IMR-90 (cell line): ENCODE data around the gene GRIN2A. TPM values are rescaled to one million over a fixed set of nuclear protein-coding genes. Genes with fewer than 3 reads are reported as not detected.

ENCODE experiments used
- ATAC-seq: fragments of 200-7000 bp; cut with Tn5 transposase; 2 replicates; pipeline ENCODE4 v1.9.1; 2020; ENCODE audit warnings: low read depth, mild to moderate bottlenecking, moderate library complexity
- BruUV-seq: library from RNA; stranded (reverse); fragments of 400-500 nt; replicated peaks from 2 replicates; lab custom pipeline; 2021; lab: Mats Ljungman, UMichigan
- CTCF ChIA-PET: fragments of 300-600 bp; formaldehyde crosslinking; extraction: SDS; loops from one replicate; lab custom pipeline; 2021; ENCODE audit warnings: antibody characterized with exemption; lab: Yijun Ruan, JAX
- POLR2A ChIA-PET: fragments of 300-600 bp; sonication (Branson Sonifier 250); formaldehyde crosslinking; loops from one replicate; lab custom pipeline; 2022; ENCODE audit warnings: antibody characterized with exemption; ENCODE audit not compliant: unreplicated experiment; lab: Charles Lee
- DNase-seq: peaks from one replicate; pipeline ENCODE4 v3.0.0; 2013
- H2AFZ ChIP-seq: replicated peaks from 2 replicates; pipeline ENCODE3; 2013; ENCODE audit warnings: low read length, mild to moderate bottlenecking; ENCODE audit not compliant: poor library complexity
- H2AK5ac ChIP-seq: 2 replicates; pipeline ENCODE4 v1.6.1; 2013; ENCODE audit warnings: low read depth, low read length, inconsistent platforms
- H2AK9ac ChIP-seq: replicated peaks from 2 replicates; pipeline ENCODE3; 2013; ENCODE audit warnings: mild to moderate bottlenecking, low read depth, low read length, moderate library complexity; ENCODE audit not compliant: poor library complexity
- H2BK120ac ChIP-seq: 2 replicates; pipeline ENCODE4 v1.6.1; 2013; ENCODE audit warnings: low read depth, low read length, inconsistent platforms
- H2BK15ac ChIP-seq: 3 replicates; pipeline ENCODE4 v1.6.1; 2013; ENCODE audit warnings: low read depth, low read length, inconsistent platforms
- H2BK20ac ChIP-seq: 2 replicates; pipeline ENCODE4 v1.6.1; 2013; ENCODE audit warnings: low read depth, mild to moderate bottlenecking, inconsistent platforms, low read length, moderate library complexity
- H2BK5ac ChIP-seq: 2 replicates; pipeline ENCODE4 v1.6.1; 2013; ENCODE audit warnings: mild to moderate bottlenecking, low read depth, low read length, inconsistent platforms; ENCODE audit not compliant: poor library complexity, severe bottlenecking
- H3K14ac ChIP-seq: replicated peaks from 2 replicates; pipeline ENCODE4 v1.6.1; 2013; ENCODE audit warnings: low read depth, low read length, inconsistent platforms
- H3K18ac ChIP-seq: 2 replicates; pipeline ENCODE4 v1.6.1; 2013; ENCODE audit warnings: low read depth, low read length, control low read depth
- H3K23ac ChIP-seq: 2 replicates; pipeline ENCODE4 v1.6.1; 2013; ENCODE audit warnings: low read depth, low read length, inconsistent platforms
- H3K27ac ChIP-seq: 2 replicates; pipeline ENCODE4 v1.5.1; 2013; ENCODE audit warnings: mild to moderate bottlenecking, control low read depth, low read length; ENCODE audit not compliant: insufficient read depth
- H3K27me3 ChIP-seq: 2 replicates; pipeline ENCODE4 v1.6.1; 2013; ENCODE audit warnings: low read length; ENCODE audit not compliant: control insufficient read depth, insufficient read depth
- H3K36me3 ChIP-seq: 2 replicates; pipeline ENCODE4 v1.6.1; 2013; ENCODE audit warnings: low read length, mixed read lengths; ENCODE audit not compliant: control insufficient read depth, insufficient read depth
- H3K4ac ChIP-seq: 2 replicates; pipeline ENCODE4 v1.6.1; 2013; ENCODE audit warnings: low read depth, low read length, inconsistent platforms
- H3K4me1 ChIP-seq: 2 replicates; pipeline ENCODE4 v1.6.1; 2013; ENCODE audit warnings: low read length, mixed read lengths; ENCODE audit not compliant: control insufficient read depth, insufficient read depth
- H3K4me2 ChIP-seq: 2 replicates; pipeline ENCODE4 v1.6.1; 2013; ENCODE audit warnings: low read depth, mild to moderate bottlenecking, control low read depth, low read length, moderate library complexity
- H3K4me3 ChIP-seq: 2 replicates; pipeline ENCODE4 v1.5.1; 2013; ENCODE audit warnings: low read depth, mild to moderate bottlenecking, control low read depth, low read length, moderate library complexity; ENCODE audit not compliant: insufficient read depth
- H3K56ac ChIP-seq: 2 replicates; pipeline ENCODE4 v1.6.1; 2013; ENCODE audit warnings: low read length, inconsistent platforms; ENCODE audit not compliant: insufficient read depth; ENCODE audit errors: extremely low read depth
- H3K79me1 ChIP-seq, 2 experiments: 2 replicates each; pipeline ENCODE4 v1.6.1; 2013; ENCODE audit warnings: low read length in 2 of 2, inconsistent platforms in 1 of 2, low read depth in 1 of 2
- H3K9ac ChIP-seq: 2 replicates; pipeline ENCODE4 v1.6.1; 2013; ENCODE audit warnings: low read depth, low read length, control low read depth
- H3K9me1 ChIP-seq: 2 replicates; pipeline ENCODE4 v1.6.1; 2013; ENCODE audit warnings: low read length, inconsistent platforms; ENCODE audit not compliant: insufficient read depth
- H3K9me3 ChIP-seq: 2 replicates; pipeline ENCODE4 v1.6.1; 2013; ENCODE audit warnings: low read length; ENCODE audit not compliant: control insufficient read depth, insufficient read depth
- H4K20me1 ChIP-seq: 2 replicates; pipeline ENCODE4 v1.6.1; 2013; ENCODE audit warnings: low read length, inconsistent platforms; ENCODE audit not compliant: insufficient read depth
- H4K5ac ChIP-seq: 2 replicates; pipeline ENCODE4 v1.6.1; 2013; ENCODE audit warnings: mild to moderate bottlenecking, low read depth, low read length, control low read depth
- H4K8ac ChIP-seq, 2 experiments: 2 replicates each; pipeline ENCODE4 v1.6.1; 2013; ENCODE audit warnings: low read depth in 2 of 2, low read length in 2 of 2, control low read depth in 1 of 2, inconsistent platforms in 1 of 2
- H4K91ac ChIP-seq: 2 replicates; pipeline ENCODE4 v1.6.1; 2013; ENCODE audit warnings: low read depth, low read length, inconsistent platforms; ENCODE audit not compliant: insufficient read depth
- FOS ChIP-seq: fragments of 150-350 bp; IDR thresholded peaks from 2 replicates; pipeline ENCODE4 v1.6.1; 2016; ENCODE audit warnings: low read depth, low read length
- MXI1 ChIP-seq: IDR thresholded peaks from 2 replicates; pipeline ENCODE4 v1.6.1; 2012; ENCODE audit warnings: low read depth, mild to moderate bottlenecking, low read length, moderate library complexity, borderline replicate concordance
- RAD21 ChIP-seq: IDR thresholded peaks from 2 replicates; pipeline ENCODE4 v1.6.1; 2012; ENCODE audit warnings: low read length, improper control_type of control experiment
- RCOR1 ChIP-seq: IDR thresholded peaks from 2 replicates; pipeline ENCODE4 v1.6.1; 2012; ENCODE audit warnings: mild to moderate bottlenecking, low read length, improper control_type of control experiment; ENCODE audit not compliant: insufficient replicate concordance
- SMC3 ChIP-seq: fragments of 150-350 bp; IDR thresholded peaks from 2 replicates; pipeline ENCODE4 v1.6.1; 2016; ENCODE audit warnings: low read depth, mild to moderate bottlenecking, antibody characterized with exemption, low read length, moderate library complexity
- WGBS, 2 experiments: methylation state at CpG; one replicate each; pipeline versions ENCODE4 v1.1.5 to v1.1.7; 2013; ENCODE audit warnings: missing lambda C conversion rate in 2 of 2; ENCODE audit not compliant: insufficient read length in 1 of 2; ENCODE audit errors: extremely low coverage in 2 of 2; 5-methylcytosine and 5-hydroxymethylcytosine counted together
- dilution Hi-C: fragments of 300-500 bp; cut with HindIII; formaldehyde crosslinking; loops from one replicate; pipeline ENCODE4 v1.14.3; 2018; ENCODE audit warnings: low sequenced_read_pairs; ENCODE audit not compliant: unreplicated experiment
- in situ Hi-C: fragments of 300-500 bp; cut with MboI; formaldehyde crosslinking; loops from 3 replicates; pipeline ENCODE4 v1.14.3; 2019; ENCODE audit warnings: low sequenced_read_pairs, inconsistent platforms, mixed read lengths
- intact Hi-C: fragments of 100-400 bp; cut with micrococcal nuclease; formaldehyde crosslinking; loops from 2 replicates; pipeline ENCODE4 v1.10.0; 2022
- polyA plus RNA-seq, 3 experiments: library from polyadenylated mRNA; depleted of rRNA; stranded (reverse); fragments of >200 nt; gene quantifications; 2 replicates each; pipeline ENCODE4 v1.2.3, GENCODE V29; 2012; ENCODE audit warnings: low replicate concordance in 1 of 3
- total RNA-seq: library from RNA; depleted of rRNA; stranded (reverse); fragments of >200 nt; gene quantifications from 2 replicates; pipeline ENCODE4 v1.2.3, GENCODE V29; 2012
- TF ChIP-seq, protein P1 (sequence below): fragments of 150-350 bp; IDR thresholded peaks from 2 replicates; pipeline ENCODE4 v1.6.1; 2017; ENCODE audit warnings: mild to moderate bottlenecking, antibody characterized with exemption, low read length, low read depth

GRIN2A gene
- total and polyA plus RNA-seq, 2 of the 4 experiments (the other 2 are of a cell fraction), result under 0.01 TPM; not detected in 1

DNA sequence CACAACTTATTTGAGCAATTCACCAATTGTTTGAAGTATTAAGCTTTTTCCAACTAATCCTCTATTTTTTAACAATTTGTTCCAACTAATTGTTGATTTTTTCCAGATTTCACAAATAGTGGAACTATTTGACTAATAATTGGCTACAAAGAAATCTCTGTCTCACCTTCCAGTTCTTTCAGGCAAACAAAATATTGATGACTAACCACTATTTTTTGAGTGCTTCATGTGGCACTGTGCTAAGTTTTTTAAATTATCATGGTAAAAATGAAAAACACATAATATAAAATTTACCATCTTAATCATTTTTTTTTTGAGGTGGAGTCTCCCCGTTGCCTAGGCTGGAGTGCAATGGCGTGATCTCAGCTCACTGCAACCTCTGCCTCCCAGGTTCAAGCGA, 24.6 kb upstream of the GRIN2A start:
- H2AFZ ChIP-seq, result no peak overlapping the region
- intact Hi-C loops (no loop called here), in situ Hi-C loops (no loop called here), dilution Hi-C loops (no loop called here)
- H4K20me1 ChIP-seq, result no peaks in the 10 kb centered on the region
- H3K18ac ChIP-seq, result no peak overlapping the region
- no peak overlapping the region for H2BK5ac ChIP-seq
- H3K9ac ChIP-seq, result no peak overlapping the region
- no peak overlapping the region for H3K4me2 ChIP-seq
- H3K23ac ChIP-seq, result no peak overlapping the region
- no peak overlapping the region for H2AK9ac ChIP-seq
- no peak overlapping the region for H3K4ac ChIP-seq
- H2BK15ac ChIP-seq, result no peak overlapping the region
- no peak overlapping the region for H3K14ac ChIP-seq
- H4K91ac ChIP-seq, result no peak overlapping the region
- H3K79me1 ChIP-seq, result no peaks in the 10 kb centered on the region
- no peak overlapping the region for H3K4me3 ChIP-seq
- no TSS peak for BruUV-seq
- ChIA-PET CTCF (no interaction called here), POLR2A (no interaction called here)
- no peak overlapping the region for H2BK120ac ChIP-seq
- ATAC-seq (no peak), DNase-seq (no peak)
- no peak overlapping the region for H2BK20ac ChIP-seq
- no CpG with 5 or more reads among the region's 3 CpGs for WGBS, 2 experiments
- no peak overlapping the region for H3K56ac ChIP-seq
- no peak overlapping the region for H4K5ac ChIP-seq
- H3K27ac ChIP-seq, result no peak overlapping the region
- no peaks in the 10 kb centered on the region for H3K9me1 ChIP-seq
- TF ChIP-seq MXI1, result no peak
- no peak for TF ChIP-seq RCOR1
- no peak for TF ChIP-seq RAD21
- TF ChIP-seq, protein P1, sequence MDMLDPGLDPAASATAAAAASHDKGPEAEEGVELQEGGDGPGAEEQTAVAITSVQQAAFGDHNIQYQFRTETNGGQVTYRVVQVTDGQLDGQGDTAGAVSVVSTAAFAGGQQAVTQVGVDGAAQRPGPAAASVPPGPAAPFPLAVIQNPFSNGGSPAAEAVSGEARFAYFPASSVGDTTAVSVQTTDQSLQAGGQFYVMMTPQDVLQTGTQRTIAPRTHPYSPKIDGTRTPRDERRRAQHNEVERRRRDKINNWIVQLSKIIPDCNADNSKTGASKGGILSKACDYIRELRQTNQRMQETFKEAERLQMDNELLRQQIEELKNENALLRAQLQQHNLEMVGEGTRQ, result no peak
- no peak for TF ChIP-seq FOS
- TF ChIP-seq SMC3, result no peak
- no peak overlapping the region for H2AK5ac ChIP-seq
- no peaks in the 10 kb centered on the region for H3K27me3 ChIP-seq
- peaks cover 5% of the 10 kb centered on the region; the same call in 1 of the 2 replicates for H3K9me3 ChIP-seq
- H4K8ac ChIP-seq, result no peak overlapping the region
- no peaks in the 10 kb centered on the region for H3K4me1 ChIP-seq
- H3K36me3 ChIP-seq, result no peaks in the 10 kb centered on the region
